Activated naive CD8-positive, alpha-beta T cell treated with anti-CD3 and anti-CD28 coated beads for 36 hours (primary cell): ENCODE results near the gene ACOT12. TPM values are rescaled to one million over a fixed set of nuclear protein-coding genes. Genes with fewer than 3 reads are reported as not detected.
"Not testable (repeated sequence)": the region's sequence is repeated elsewhere in the genome, so short reads cannot be mapped to it uniquely, and the experiment has no call there.

Source experiments
- DNase-seq: peaks from one replicate; pipeline ENCODE4 v3.0.0; 2021
- H3K27ac Mint-ChIP-seq: one replicate; pipeline ENCODE4 v1.8.0; 2022; ENCODE audit warnings: mild to moderate bottlenecking, moderate library complexity, mixed read lengths
- H3K27me3 Mint-ChIP-seq: one replicate; pipeline ENCODE4 v1.8.0; 2022; ENCODE audit warnings: mild to moderate bottlenecking, mixed read lengths
- H3K36me3 Mint-ChIP-seq: one replicate; pipeline ENCODE4 v1.8.0; 2021; ENCODE audit warnings: mild to moderate bottlenecking, mixed read lengths
- H3K4me1 Mint-ChIP-seq: one replicate; pipeline ENCODE4 v1.8.0; 2021; ENCODE audit warnings: mixed read lengths
- H3K4me3 Mint-ChIP-seq: one replicate; pipeline ENCODE4 v1.8.0; 2022; ENCODE audit warnings: mild to moderate bottlenecking, moderate library complexity, mixed read lengths
- H3K9me3 Mint-ChIP-seq: one replicate; pipeline ENCODE4 v1.8.0; 2022; ENCODE audit warnings: mixed read lengths
- total RNA-seq, 2 experiments: library from RNA; stranded (reverse); gene quantifications; one replicate each; pipeline ENCODE4 v1.2.3, GENCODE V29; 2021

ACOT12 gene
- total RNA-seq, 2 experiments from 2014 or later = not detected

DNA sequence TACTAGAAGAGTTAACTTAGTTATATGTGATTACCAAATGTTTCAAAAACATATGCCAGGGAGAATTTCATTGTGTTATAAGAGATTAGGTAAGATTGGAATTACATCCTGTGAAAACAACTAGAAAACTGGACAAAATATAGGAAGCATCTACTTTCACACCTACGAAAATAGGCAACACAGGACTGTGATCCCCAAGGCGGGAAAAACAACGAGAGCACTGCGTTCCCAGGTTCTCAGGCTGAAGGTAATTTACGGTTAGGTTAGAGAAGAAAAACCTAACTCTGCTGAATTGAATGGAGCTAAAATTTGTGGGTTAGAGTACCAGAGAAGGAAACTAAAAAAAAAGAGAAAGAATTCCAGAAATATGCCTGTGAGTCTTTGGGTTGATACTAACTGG, 28.4 kb downstream of the ACOT12 start:
- no peak for DNase-seq
- no peaks in the 10 kb centered on the region for H3K9me3 Mint-ChIP-seq
- no peaks in the 10 kb centered on the region for H3K27me3 Mint-ChIP-seq
- no peaks in the 10 kb centered on the region for H3K4me1 Mint-ChIP-seq
- H3K4me3 Mint-ChIP-seq = no peak overlapping the region
- no peaks in the 10 kb centered on the region for H3K36me3 Mint-ChIP-seq
- H3K27ac Mint-ChIP-seq = no peak overlapping the region

DNA sequence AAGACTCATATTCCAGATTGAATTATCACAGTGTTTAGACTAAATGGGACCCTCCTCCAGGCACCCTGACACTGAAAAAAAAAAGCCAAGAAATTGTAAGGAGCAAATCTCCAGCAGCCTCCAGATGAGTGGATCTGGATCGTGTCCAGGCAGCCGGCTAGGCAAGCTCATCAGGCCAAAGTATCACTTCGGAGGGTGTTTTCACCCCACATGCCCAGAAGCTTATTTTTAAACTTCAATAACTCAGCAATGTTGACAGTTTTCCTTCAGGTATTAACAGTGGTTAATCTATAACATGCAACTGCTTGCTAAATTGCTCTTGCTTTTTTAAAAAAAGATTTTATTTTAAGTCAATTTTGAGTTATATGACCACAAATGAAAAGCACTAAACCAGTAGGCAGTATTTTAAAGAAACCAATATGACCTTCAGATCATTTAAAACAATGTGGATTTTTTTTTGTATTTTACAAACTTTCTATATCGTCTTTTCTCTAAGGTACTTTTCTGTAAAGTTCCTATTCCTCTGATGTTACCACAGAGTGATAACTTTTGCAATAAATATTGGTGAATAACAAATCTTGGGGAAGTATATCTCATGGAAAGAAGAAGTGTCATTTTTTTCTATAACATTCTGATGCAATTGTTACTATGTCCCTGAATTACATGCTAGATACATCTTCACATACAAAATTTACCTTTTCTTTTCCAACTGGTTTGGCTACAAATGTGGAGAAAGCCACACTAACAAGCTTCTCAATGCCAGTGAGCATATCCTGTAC, 30.7 kb downstream of the ACOT12 start:
- Mint-ChIP-seq H3K27ac (no peak overlapping the region), H3K4me3 (no peak overlapping the region), H3K4me1 (no peaks in the 10 kb centered on the region), H3K27me3 (no peaks in the 10 kb centered on the region), H3K9me3 (no peaks in the 10 kb centered on the region), H3K36me3 (no peaks in the 10 kb centered on the region)
- no peak for DNase-seq

DNA sequence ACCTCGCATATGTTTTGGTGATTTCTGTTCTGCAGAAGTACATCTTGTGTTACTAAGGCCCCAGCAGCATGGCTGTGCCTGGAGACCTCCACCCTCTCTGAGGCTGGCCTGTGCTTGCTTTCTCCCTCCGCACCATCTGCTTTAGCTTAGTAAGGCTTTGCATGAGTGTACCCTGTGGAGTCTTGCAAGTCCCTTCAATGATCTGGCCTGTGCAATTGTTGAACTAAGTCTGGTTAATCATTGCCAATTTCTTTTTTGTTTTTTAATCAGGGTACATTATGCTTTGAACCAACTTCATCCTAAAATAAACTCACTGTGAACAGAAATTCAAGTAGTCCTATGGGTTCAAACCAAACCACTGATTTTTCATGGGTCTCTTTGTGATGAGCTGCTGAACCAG, 32.3 kb downstream of the ACOT12 start:
- no peaks in the 10 kb centered on the region for H3K9me3 Mint-ChIP-seq
- H3K4me1 Mint-ChIP-seq = no peaks in the 10 kb centered on the region
- H3K27ac Mint-ChIP-seq = no peak overlapping the region
- H3K4me3 Mint-ChIP-seq = no peak overlapping the region
- no peaks in the 10 kb centered on the region for H3K27me3 Mint-ChIP-seq
- DNase-seq = no peak
- no peaks in the 10 kb centered on the region for H3K36me3 Mint-ChIP-seq

DNA sequence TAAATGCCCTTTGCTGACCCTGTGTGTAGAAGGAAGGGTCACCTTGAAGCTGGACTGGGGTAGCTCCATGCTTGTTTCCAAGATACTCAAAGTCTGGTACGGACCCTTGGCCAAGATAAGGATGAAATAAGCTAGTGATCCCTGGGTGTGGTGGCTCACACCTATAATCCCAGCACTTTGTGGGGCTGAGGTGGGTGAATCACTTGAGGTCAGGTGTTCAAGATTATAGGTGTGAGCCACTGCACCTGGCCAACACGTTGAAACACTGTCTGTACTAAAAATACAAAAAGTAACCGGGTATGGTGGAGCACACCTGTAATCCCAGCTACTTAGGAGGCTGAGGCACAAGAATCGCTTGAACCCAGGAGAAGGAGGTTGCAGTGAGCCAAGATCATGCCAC, 33.3 kb downstream of the ACOT12 start:
- DNase-seq = no peak
- Mint-ChIP-seq H3K27me3 (no peaks in the 10 kb centered on the region), H3K4me3 (no peak overlapping the region), H3K9me3 (no peaks in the 10 kb centered on the region), H3K36me3 (no peaks in the 10 kb centered on the region), H3K27ac (no peak overlapping the region), H3K4me1 (no peaks in the 10 kb centered on the region)

DNA sequence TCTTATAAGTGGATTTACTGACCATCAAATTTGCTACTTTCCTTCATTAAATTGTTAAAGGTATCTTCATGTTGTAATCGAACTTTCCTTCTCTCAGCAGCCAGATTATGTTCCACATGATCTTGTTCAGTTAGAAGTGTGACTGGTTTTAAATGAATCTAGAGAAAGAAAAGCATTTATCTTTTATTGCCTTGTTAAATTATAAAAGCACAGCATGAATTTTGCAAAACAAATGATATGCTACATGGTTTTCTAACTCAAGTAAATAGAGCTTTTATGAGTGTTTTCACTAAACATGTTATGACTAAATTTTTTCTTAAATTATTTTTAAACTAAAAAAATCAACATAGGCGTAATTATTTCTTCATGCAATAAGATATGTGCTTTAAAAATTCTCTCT, 34.1 kb downstream of the ACOT12 start:
- Mint-ChIP-seq H3K27ac (no peak overlapping the region), H3K9me3 (no peaks in the 10 kb centered on the region), H3K36me3 (no peaks in the 10 kb centered on the region), H3K4me3 (no peak overlapping the region), H3K27me3 (no peaks in the 10 kb centered on the region), H3K4me1 (no peaks in the 10 kb centered on the region)
- no peak for DNase-seq

DNA sequence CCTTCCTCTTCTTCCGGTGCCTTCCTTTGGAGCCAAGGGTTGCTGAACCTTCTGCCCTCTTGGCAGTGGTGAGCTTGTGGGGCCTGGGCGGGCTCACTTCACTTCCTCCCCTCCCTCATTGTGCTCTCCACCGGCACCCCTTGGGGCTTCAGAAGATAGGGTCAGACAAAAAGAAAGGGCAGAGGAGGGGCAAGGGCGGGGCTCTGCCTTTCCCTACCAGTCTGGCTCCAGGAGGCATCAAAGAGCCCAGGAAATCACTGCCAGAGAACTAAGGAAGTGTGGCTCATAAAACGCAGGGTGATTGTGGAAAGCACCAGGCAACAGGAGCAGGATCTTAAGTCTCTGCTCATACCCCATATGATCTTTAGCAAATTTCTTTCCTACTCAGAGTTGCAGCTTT, 34.8 kb downstream of the ACOT12 start:
- DNase-seq = no peak
- H3K4me1 Mint-ChIP-seq = no peaks in the 10 kb centered on the region
- no peaks in the 10 kb centered on the region for H3K36me3 Mint-ChIP-seq
- no peak overlapping the region for H3K27ac Mint-ChIP-seq
- no peaks in the 10 kb centered on the region for H3K9me3 Mint-ChIP-seq
- H3K27me3 Mint-ChIP-seq = no peaks in the 10 kb centered on the region
- H3K4me3 Mint-ChIP-seq = no peak overlapping the region

DNA sequence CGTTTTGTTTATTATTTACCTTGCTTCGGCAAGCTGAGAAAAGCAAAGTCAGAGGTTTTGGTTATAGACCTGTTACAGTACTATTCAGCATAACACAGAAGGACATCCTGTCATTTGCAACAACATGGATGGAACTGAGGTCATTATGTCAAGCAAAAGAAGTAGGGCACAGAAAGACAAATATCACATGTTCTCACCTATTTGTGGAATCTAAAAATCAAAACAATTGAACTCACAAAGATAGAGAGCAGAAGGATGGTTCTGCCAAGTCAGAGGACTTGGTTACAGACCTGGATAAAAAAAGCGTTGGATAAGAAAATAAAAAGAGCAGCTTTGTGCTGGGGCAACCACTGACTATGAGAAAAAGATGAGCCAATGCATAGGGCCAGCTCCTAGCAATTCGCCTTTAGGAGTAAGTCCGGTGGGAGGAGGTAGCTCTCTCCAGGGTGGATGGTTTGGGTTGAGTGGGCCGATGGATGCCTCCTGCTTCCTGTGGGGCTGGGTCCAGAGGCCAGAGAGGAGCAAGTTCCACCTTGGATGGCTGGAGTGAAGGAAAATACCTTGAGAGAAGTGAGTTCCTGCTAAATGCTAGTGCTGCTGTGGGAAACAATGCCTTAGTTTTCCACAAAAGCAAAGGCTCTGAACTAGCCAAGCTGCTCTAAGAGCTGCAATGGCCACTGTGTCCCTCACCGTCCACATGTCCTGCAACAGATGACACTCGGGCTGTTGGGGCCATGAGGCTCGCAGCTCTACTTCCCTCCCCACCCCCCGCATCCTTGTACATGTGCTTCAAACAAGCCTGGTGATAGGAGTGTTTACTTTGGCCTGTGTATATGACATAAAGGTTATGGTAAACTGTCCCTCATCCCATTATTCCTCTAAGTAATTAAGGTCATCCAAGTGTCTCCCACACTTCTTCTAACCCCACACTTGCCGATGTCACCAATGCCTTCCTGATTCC, 38.4 kb downstream of the ACOT12 start:
- no peak for DNase-seq
- Mint-ChIP-seq H3K9me3 (no peaks in the 10 kb centered on the region), H3K4me1 (no peaks in the 10 kb centered on the region), H3K27ac (no peak overlapping the region), H3K36me3 (no peaks in the 10 kb centered on the region), H3K27me3 (no peaks in the 10 kb centered on the region), H3K4me3 (no peak overlapping the region)

DNA sequence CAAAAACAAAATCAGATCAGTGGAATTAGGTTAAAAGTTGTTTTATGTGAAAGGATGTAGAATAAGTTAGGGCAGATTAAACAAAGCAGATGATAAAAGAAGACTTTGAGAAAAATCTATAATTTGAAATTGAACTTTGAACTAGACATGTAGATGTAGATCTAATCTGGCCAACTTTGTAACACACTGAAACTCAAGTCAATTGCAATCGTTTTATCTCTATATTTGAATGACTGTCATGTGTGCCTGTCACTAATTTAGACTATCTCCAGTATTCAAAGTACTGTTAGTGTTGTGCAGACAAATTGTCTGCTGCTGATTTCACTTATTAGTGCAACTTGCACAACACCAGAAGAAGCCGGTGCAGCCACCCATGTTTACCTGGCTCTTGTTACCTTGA, 39.8 kb downstream of the ACOT12 start:
- Mint-ChIP-seq H3K4me1 (no peaks in the 10 kb centered on the region), H3K9me3 (no peaks in the 10 kb centered on the region), H3K27me3 (no peaks in the 10 kb centered on the region), H3K4me3 (no peak overlapping the region), H3K27ac (no peak overlapping the region), H3K36me3 (no peaks in the 10 kb centered on the region)
- no peak for DNase-seq

DNA sequence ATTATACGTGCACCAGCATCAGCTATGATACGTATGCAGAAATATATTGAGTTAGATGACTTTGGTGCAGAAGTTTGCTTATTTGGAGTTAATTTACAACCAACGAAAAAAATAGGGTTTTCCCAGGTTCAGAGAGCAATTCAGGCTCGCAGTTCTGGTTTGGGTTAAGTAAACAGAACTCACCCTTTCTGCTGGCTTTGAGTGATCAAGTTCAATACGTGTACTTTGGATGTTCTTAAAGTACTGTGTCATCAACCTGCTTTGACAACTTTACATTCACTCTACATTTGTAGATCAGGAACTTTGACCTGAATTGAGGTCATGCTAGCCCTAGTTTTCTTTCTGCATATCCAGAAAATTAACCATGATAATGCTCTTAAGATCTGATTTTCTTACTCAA, 40.7 kb downstream of the ACOT12 start:
- DNase-seq = no peak
- Mint-ChIP-seq H3K4me3 (no peak overlapping the region), H3K27ac (no peak overlapping the region), H3K4me1 (peaks cover under 1% of the 10 kb centered on the region), H3K27me3 (no peaks in the 10 kb centered on the region), H3K36me3 (no peaks in the 10 kb centered on the region), H3K9me3 (no peaks in the 10 kb centered on the region)

DNA sequence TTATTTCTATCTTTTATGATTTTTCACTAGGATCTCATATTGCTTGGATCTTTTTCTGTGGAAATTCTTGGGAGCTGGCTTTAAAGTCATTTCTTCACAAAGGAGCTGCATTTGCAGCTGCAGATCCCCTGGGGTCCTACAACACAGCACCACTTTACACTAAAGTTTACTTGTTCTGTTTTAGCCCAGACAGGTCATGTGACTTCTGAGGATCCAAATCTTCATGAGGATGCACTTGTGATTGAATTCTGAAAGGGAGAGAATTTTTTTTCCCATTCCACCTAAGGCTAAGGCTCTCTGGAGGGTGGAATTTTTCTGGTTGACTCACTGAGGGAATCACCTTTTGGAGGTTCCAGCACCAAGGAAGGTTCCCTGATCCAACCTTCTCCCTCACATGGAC, 43.4 kb downstream of the ACOT12 start:
- DNase-seq = no peak
- H3K4me3 Mint-ChIP-seq = no peak overlapping the region
- peaks cover 3% of the 10 kb centered on the region for H3K4me1 Mint-ChIP-seq
- H3K27me3 Mint-ChIP-seq = no peaks in the 10 kb centered on the region
- no peaks in the 10 kb centered on the region for H3K9me3 Mint-ChIP-seq
- H3K36me3 Mint-ChIP-seq = no peaks in the 10 kb centered on the region
- H3K27ac Mint-ChIP-seq = no peak overlapping the region

DNA sequence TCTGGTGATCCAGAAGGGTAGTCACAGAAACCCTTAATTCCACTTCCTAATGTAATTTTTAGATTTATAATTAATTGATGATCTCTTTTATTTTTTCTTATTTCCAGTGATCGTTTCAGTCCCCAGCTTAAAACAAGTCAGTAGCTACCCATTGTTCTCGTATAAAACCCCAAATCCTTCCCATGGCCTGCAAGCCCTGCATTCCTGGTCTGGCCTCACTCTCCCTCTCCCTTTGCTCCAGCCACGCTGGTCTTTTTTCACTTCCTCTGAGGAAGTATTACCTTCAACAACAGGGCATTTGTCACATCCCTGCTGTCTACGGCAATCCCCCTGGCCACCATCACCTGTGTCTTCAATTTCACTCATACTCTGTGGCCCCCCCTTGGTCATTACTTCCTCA, 44.8 kb downstream of the ACOT12 start:
- Mint-ChIP-seq H3K27ac (no peak overlapping the region), H3K4me1 (peaks cover 3% of the 10 kb centered on the region), H3K36me3 (no peaks in the 10 kb centered on the region), H3K9me3 (no peaks in the 10 kb centered on the region), H3K4me3 (no peak overlapping the region), H3K27me3 (no peaks in the 10 kb centered on the region)
- no peak for DNase-seq

DNA sequence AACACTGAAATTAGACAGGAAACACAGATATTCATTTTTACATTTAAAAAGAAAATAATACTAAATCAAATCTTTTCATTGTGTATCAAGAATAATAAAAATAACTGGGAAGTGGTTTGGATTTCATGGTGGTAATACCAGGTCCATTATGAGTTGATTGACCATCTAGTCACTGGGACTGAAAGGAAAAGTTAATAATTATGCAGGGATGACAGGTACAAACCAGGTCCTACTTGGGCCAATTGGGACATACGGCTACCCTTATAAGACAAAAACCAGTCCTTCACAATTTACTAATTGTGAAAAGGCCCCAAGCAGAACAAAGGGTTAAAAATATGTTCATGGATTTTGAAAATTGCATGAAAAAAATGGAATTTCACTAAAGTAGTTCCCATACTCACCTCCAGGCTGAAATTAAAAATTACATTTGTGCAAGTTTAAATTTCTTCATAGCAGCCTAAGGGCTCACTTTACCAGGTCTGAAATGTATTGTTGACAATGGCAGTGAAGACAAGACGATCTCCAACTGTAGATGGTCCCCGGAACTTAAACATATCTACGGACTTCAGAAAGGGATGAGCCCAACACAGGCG, 48.4 kb downstream of the ACOT12 start:
- DNase-seq = no peak
- no peaks in the 10 kb centered on the region for H3K9me3 Mint-ChIP-seq

DNA sequence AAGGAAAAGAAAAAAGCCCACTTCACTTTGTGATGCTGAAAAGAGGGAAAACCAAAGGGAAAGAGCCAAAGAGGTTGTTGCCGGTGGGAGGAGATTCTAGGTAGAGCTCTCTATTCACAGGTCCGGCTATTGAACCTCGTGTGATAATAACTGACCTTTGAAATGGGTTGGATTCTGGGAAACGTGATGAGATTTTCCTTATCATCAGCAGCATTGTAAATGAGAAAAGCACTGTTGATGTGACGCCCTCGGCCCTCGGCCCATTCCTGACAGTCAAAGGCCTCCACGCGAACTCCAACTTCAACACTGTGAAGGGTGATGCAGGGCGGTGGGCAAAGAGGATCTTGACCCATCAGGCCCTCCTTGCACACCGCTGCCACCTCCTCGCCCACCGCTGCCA, 49.2 kb downstream of the ACOT12 start:
- Mint-ChIP-seq H3K9me3 (no peaks in the 10 kb centered on the region), H3K27ac (no peak overlapping the region), H3K36me3 (no peaks in the 10 kb centered on the region), H3K4me1 (peaks cover 3% of the 10 kb centered on the region), H3K27me3 (no peaks in the 10 kb centered on the region), H3K4me3 (no peak overlapping the region)
- no peak for DNase-seq

More for the DNA sequence above, 48.4 kb downstream of the ACOT12 start:
- no peak overlapping the region for H3K4me3 Mint-ChIP-seq
- no peak overlapping the region for H3K27ac Mint-ChIP-seq
- H3K4me1 Mint-ChIP-seq = peaks cover 3% of the 10 kb centered on the region
- H3K27me3 Mint-ChIP-seq = no peaks in the 10 kb centered on the region
- no peaks in the 10 kb centered on the region for H3K36me3 Mint-ChIP-seq

DNA sequence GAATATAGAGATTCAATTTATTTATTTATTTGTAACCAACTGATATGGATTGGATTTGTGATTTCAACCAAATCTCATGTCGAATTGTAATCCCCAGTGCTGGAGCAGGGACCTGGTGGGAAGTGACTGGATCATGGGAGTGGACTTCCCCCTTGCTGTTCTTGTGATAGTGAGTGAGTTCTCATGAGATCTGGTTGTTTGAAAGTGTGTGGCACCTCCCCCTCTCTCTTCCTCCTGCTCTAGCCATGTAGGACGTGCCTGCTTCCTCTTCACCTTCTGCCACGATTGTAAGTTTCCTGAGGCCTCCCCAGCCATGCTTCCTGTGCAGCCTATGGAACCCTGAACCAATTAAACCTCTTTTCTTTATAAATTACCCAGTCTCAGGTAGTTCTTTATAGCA, 55.7 kb downstream of the ACOT12 start:
- H3K36me3 Mint-ChIP-seq, H3K4me1 Mint-ChIP-seq, H3K27me3 Mint-ChIP-seq, H3K4me3 Mint-ChIP-seq, DNase-seq, H3K27ac Mint-ChIP-seq, H3K9me3 Mint-ChIP-seq: not testable (repeated sequence)

DNA sequence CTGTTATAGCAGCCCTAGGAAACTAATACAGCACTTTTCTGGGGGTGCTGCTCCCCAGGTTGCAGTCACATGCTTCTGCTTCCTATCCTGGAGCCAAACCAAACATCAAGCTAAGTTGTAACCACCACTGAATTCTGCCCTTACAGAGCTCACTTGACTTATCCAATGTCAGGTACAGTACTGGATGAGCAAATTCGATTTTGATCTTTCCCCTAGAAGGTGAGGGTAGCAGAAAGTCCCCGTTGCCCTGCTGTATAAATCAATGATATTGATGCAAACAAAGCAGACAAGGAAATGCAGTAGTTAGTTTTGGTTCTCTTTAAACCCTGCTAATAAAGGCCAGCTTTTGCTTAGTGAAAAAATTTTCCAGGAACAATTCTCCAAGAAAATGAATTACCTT, 56.1 kb downstream of the ACOT12 start:
- Mint-ChIP-seq H3K27me3 (no peaks in the 10 kb centered on the region), H3K4me3 (no peak overlapping the region), H3K4me1 (no peaks in the 10 kb centered on the region), H3K9me3 (peaks cover 2% of the 10 kb centered on the region), H3K36me3 (peaks cover 2% of the 10 kb centered on the region), H3K27ac (no peak overlapping the region)
- no peak for DNase-seq
